Measurements from ENCODE around the gene GAB2. TPM values are rescaled to one million over a fixed set of nuclear protein-coding genes. Genes with fewer than 3 reads are reported as not detected.
A peak's percentile ranks its signal among the peaks of the same experiment; 100 is the strongest.

The GAB2 gene
- total RNA-seq, 1 donor: 8.2 TPM

DNA sequence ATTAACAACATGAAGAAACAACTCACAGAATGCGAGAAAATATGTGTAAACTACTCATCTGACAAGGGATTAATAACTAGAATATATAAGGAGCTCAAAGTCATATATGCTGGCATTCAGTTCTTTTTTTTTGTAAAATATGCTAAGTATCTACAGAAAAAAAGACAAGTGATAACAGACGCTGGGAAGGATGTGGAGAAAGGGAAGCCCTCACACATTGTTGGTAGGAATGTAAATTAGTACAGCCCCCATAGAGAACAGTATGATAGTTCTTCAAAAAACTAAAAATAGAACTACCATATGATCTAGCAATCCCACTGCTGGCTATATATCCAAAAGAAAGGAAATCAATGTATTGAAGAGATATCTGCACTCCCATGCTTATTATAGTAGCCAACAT is 13.8 kb downstream of the GAB2 start:
- no peak for DNase-seq (ENCODE audit: low read depth)
- H3K4me3 ChIP-seq (ENCODE audit: low read depth, low read length): no peak overlapping the region
- TF ChIP-seq, protein P1, sequence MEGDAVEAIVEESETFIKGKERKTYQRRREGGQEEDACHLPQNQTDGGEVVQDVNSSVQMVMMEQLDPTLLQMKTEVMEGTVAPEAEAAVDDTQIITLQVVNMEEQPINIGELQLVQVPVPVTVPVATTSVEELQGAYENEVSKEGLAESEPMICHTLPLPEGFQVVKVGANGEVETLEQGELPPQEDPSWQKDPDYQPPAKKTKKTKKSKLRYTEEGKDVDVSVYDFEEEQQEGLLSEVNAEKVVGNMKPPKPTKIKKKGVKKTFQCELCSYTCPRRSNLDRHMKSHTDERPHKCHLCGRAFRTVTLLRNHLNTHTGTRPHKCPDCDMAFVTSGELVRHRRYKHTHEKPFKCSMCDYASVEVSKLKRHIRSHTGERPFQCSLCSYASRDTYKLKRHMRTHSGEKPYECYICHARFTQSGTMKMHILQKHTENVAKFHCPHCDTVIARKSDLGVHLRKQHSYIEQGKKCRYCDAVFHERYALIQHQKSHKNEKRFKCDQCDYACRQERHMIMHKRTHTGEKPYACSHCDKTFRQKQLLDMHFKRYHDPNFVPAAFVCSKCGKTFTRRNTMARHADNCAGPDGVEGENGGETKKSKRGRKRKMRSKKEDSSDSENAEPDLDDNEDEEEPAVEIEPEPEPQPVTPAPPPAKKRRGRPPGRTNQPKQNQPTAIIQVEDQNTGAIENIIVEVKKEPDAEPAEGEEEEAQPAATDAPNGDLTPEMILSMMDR (IDR thresholded peaks at IDR 0.05; ENCODE audit: insufficient read depth, low read depth, low read length): no peak

DNA sequence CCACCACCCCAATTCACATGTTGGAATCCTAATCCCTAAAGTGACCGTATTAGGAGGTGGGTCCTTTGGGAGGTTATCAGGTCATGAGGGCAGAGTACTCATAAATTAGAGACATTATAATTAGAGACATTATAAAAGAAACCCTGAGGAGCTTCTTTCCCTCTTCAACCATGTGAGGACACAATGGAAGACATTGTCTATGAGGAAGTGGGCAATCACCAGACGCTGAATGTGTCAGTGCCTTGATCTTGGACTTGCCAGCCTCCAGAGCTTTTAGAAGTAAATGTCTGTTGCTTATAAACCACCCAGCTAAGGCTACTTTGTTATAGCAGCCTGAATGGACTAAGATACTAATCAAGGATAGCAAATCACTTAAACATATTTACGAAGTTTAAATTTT is 14.8 kb downstream of the GAB2 start:
- no peak for DNase-seq (ENCODE audit: low read depth)
- no peak overlapping the region for H3K4me3 ChIP-seq (ENCODE audit: low read depth, low read length)
- TF ChIP-seq, protein P1 (IDR thresholded peaks at IDR 0.05; ENCODE audit: insufficient read depth, low read depth, low read length): no peak

DNA sequence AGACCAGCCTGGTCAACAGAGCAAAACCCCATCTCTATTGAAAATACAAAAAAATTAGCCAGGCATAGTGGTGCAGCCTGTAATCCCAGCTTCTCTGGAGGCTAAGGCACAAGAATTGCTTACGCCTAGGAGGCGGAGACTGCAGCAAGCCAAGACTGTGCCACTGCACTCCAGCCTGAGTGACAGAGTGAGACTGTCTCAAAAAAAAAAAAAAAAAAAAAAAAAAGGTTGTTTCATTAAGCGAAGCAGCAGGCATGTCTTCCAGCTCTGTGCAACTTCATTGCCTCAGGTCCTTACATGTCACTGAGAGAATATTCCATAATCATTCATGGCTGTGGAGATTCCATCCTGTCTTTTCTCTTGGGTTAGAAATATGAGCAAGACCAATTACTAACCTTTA is 16.9 kb downstream of the GAB2 start:
- TF ChIP-seq, protein P1 (IDR thresholded peaks at IDR 0.05; ENCODE audit: insufficient read depth, low read depth, low read length): no peak
- no peak overlapping the region for H3K4me3 ChIP-seq (ENCODE audit: low read depth, low read length)
- no peak for DNase-seq (ENCODE audit: low read depth)

DNA sequence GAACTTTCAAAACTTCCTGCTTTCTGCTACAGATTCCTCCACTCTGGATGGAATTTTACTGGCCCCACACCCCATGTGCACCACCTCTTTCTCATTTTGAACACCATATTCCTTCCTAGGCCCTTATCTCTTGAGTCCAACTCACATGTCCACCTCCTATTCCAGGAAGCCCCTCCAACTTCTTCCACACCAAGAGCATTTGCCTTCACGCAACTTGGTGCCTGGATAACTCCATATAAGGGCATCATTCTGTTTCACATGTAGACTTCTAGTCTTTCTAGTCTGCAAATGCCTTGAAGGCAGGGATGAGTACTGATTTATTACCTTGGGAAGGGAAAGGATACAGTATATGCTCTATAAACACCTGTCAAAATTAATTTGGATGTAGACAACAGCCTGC is 17.5 kb downstream of the GAB2 start:
- DNase-seq (ENCODE audit: low read depth): peak; percentile 25
- no peak overlapping the region for H3K4me3 ChIP-seq (ENCODE audit: low read depth, low read length)
- TF ChIP-seq, protein P1 (IDR thresholded peaks at IDR 0.05; ENCODE audit: insufficient read depth, low read depth, low read length): no peak

DNA sequence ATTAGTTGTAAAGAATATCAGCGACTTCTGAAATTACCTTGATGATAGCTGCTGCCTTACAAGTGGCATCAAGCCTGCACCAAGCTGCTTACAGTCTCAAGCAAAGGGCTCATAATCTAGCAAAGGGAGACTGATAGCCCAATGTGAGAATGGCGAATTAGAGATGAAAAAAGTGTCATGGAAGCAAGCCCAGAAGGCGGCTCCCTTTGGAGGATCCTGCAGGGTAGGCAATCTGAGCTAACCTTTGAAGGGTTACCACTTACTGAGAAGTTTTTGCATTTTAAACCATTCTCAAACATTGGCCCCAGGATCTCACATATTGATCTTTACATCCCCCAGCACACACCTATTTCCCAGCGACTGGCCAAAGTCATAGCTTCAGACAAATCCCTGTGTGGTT is 18.5 kb downstream of the GAB2 start:
- no peak overlapping the region for H3K4me3 ChIP-seq (ENCODE audit: low read depth, low read length)
- TF ChIP-seq, protein P1 (IDR thresholded peaks at IDR 0.05; ENCODE audit: insufficient read depth, low read depth, low read length): no peak
- no peak for DNase-seq (ENCODE audit: low read depth)

DNA sequence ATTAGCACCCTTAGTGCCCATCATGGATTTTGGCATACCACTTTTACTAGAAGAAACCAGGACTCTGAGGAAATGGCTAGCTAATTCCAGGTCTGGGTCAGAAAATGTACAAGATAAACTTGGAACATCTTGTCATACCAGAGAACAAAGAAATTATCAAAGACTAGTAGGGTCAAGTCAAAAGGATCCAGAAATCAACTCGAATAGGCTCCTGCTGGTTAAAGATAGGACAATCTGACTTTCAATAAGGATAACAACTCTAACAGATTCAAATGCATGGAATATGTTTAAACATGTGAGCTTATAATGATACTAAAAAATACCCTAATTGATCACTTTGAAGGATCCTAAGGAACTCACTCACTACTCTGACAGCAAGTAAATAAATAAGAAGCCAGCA is 18.9 kb downstream of the GAB2 start:
- DNase-seq (ENCODE audit: low read depth): no peak
- TF ChIP-seq, protein P1 (IDR thresholded peaks at IDR 0.05; ENCODE audit: insufficient read depth, low read depth, low read length): no peak
- no peak overlapping the region for H3K4me3 ChIP-seq (ENCODE audit: low read depth, low read length)

DNA sequence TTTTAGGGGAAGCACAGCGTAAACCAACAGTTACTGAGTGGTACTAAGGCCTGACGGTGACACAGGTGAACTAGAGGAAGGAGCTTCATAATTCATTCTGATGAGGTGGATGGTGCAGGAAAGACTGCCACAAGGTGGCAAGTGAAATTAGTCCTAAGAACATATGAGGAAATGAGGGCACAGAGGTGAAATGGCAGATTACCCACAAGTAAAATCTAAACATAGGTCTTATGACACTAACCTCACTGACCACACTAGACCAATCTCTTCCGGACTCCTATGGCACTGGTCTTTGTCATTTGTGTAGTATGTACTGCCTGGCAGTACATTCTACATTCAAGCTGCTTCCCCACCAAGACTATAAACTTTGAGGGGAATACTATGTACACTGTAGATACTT is 20.2 kb downstream of the GAB2 start:
- TF ChIP-seq, protein P1 (IDR thresholded peaks at IDR 0.05; ENCODE audit: insufficient read depth, low read depth, low read length): no peak

More for the DNA sequence above, 20.2 kb downstream of the GAB2 start:
- DNase-seq (ENCODE audit: low read depth): peak; percentile 64
- H3K4me3 ChIP-seq (ENCODE audit: low read depth, low read length): no peak overlapping the region

Data from fibroblast of villous mesenchyme (primary cell).